Kidney glomerular epithelial cell (primary cell): ENCODE data around the gene PNO1.
A peak's percentile ranks its signal among the peaks of the same experiment; 100 is the strongest.
"Not testable (repeated sequence)": the region's sequence is repeated elsewhere in the genome, so short reads cannot be mapped to it uniquely, and the experiment has no call there.

Experiments
- DNase-seq: peaks from one replicate; lab custom pipeline; 2025; lab: John Stamatoyannopoulos, UW

PNO1 gene

GRCh38 chr2:68157402-68158133, at the start of gene PNO1:
TSS of gene PNO1 (plus strand) at chr2:68157888. CDS start at chr2:68157935, 47 bp downstream.
- peak; percentile 97 for DNase-seq

- DNase-seq = no peak
Measured at GRCh38 chr2:68108120-68108519, 49.6 kb upstream of the PNO1 start.

- no peak for DNase-seq
Measured at GRCh38 chr2:68110102-68110501, 47.6 kb upstream of the PNO1 start.

- DNase-seq = no peak
Measured at GRCh38 chr2:68115965-68116364, 41.7 kb upstream of the PNO1 start.

DNA sequence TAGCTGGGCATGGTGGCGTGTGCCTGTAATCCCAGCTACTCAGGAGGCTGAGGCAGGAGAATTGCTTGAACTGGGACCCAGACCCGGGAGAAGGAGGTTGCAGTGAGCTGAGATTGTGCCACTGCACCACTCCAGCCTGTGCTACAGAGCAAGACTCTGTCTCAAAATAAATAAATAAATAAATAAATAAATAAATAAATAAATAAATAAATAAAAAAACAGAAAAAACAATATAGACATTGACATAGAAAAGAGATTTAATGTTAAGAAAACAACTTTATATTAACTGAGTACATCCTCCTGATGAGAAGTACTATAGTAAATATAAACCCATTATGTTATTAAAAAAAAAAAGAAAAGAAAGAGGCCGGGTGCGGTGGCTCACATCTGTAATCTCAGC, 39.8 kb upstream of the PNO1 start:
- not testable (repeated sequence) for DNase-seq

GRCh38 chr2:68118816-68119215, 38.9 kb upstream of the PNO1 start:
- DNase-seq = no peak

DNA sequence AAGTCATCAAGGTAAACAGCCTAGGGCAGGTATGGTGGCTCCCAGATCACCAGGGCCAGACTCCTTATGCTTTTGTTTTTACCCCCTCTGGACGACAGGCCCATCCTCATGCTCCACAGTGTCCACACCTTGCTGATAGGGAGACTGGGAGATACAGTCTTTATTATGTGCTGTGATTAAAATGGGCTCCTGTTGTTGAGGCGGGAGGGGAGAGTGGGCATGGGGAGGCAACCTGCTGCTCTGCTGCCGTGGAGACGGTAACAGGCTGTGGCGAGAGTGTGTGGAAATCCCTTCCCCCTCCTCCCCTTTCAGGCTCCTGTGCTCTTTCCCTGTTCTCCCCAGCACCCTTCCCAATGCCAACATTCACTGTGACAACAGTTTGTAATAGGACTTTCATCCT, 38.2 kb upstream of the PNO1 start:
- DNase-seq = no peak

- peak; percentile 75 for DNase-seq
Measured at GRCh38 chr2:68121873-68122679, 35.6 kb upstream of the PNO1 start.

DNA sequence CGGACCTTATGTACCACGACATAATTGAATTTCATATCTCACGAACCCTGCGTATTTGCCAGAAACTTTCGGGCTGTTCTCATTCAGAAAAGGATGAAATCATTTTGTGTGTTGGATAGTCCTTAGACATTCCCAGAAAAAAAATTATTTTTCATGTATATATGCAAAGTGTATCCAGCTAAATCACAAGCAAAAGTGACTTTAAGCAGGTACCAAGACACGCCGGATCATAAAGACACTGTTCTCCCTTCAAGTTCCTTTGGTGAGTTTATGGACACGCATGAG, 35.1 kb upstream of the PNO1 start:
- no peak for DNase-seq

GRCh38 chr2:68124321-68124720, 33.4 kb upstream of the PNO1 start:
- no peak for DNase-seq

DNA sequence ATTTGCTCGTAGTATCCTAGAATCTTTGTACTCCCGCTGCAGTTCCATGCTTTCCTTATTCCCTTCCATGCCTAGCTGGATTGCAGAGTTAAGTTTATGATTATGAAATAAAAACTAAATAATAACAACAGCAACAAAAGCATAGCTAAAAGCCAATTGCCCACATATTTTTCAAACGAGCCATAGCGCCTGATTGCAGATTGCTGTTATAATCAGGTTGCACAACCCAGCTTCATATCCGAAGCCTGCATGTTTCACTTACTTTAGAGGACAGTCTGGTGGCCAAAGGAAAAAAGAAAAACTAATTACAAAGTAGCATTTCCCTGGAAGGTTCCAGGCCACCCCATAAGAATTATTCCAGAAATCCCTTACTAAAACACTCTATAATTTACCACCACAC, 31.9 kb upstream of the PNO1 start:
- DNase-seq = no peak

DNA sequence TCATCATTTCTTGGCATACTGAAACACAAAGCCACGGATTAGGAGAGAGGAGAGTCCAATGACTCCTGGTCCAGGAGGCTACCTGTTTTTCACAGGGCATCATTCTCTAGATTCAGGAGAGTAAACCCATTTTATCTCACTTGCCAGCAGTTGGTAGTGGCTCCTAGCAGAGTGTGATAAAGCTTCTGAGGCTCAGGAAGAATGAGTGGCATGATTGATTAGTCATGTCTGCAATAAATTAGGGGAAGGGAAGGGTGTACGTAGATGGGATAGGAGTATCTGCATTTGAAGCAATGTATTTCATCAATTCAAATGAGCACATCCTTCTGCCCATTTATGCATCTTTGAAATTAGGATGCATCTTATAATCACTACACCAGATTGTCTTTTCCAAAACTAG, 31.1 kb upstream of the PNO1 start:
- no peak for DNase-seq

- DNase-seq = no peak
Measured at GRCh38 chr2:68127358-68128242, 30.1 kb upstream of the PNO1 start.

DNA sequence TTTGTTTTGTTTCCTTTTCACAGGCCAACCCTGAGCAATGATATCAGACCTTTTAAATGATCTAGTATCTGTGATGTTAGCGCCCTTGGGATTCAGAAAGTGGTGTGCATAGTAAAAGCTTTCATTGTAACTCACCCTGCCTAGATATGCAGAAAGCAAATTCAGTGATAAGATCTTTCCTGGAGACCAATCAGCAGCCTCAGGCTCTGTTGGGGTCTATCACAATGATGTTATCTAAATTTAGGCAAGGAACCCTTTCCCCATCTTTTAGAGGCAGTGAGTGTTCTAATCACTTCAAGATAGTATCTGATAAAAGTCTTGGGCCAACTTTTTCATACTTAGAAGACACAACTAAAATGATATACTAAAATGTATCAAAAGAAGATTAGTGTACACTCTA, 23.6 kb upstream of the PNO1 start:
- no peak for DNase-seq

GRCh38 chr2:68134554-68134953, 23.1 kb upstream of the PNO1 start:
- DNase-seq = no peak

GRCh38 chr2:68135448-68136320, 22.0 kb upstream of the PNO1 start:
- no peak for DNase-seq

DNA sequence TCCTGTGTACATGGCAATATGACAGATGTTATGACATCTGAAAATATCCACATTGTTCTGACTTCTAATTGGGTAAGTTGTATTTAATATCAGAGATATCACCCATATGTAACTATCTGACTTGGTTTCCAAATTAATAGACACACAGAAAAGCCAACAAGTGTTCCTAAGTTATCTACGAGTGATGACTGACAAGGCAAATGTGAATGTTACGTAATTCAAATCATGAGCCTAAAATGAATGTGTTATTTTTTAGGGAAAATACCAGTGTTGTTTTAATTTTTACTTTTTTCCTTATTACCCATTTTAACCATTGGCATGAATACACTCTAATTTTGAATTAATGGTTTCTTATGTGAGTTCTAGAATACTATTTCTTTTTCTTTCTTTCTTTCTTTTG, 15.8 kb upstream of the PNO1 start:
- DNase-seq = no peak

- no peak for DNase-seq
Measured at GRCh38 chr2:68151037-68151436, 6.7 kb upstream of the PNO1 start.

DNA sequence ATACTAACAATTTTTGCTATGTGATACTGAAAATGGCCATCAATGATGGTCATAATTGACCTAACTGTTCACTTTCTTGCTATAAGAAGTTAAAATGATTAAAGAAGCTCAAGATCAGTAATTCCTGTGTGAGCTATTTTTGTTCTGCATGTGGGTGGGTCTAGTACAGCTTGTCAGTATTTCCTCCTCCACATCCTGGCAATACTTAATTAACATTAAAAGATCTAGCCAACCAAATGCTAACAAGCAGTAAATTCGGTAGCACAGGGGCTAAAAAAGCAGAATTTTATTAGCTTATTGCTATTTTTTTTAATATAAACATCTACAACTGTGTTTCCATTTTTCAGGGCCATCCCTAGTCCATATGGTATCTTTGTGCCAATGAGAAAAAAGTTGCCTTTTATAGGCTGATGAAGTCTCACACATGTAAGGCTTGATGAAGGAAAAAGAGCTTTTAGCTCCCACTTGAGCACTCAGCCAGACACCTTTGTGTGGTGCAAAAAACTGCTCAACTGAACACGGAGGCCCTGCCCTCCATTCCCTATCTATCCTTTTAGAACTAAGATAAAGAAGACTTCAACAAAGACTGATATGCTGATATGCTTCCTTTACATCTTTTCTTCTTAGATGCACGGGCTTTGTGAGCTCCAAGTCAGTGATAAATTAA, 4.9 kb upstream of the PNO1 start:
- DNase-seq = no peak

DNA sequence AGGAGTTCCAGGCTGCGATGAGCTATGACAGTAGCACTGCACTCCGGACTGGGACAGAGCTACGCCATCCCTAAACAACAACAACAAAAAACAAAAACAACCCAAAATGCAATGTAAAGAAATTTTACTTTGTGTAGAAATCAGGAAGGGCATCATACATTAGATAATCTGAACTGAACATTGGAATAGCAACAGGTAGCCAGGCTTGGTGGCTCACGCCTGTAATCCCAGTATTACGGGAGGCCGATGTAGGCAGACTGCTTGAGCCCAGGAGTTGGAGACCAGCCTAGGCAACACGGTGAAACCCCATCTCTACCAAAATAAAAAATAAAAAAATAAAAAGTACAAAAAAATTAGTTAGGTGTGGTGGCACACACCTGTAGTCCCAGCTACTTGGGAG, 2.1 kb upstream of the PNO1 start:
- DNase-seq = no peak

DNA sequence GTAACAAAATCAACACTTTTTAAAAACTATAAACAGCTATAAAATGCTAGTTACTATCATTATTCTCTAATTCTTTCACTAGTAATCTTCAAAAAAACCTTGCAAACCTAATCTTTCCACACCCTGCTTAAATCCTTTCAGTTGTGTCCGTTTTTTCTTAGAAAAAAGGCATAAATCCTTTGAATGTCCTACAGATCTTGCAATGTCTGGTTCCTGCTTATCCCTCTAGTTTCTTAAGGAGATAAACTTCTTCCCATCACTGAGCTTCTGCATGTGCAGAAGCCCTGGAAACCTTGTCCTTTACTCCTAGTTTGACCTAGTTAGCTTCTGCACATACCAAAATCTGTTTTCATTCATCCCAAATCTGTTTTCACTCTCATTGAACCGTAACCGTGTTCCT, 1.3 kb upstream of the PNO1 start:
- no peak for DNase-seq
